Neural progenitor cell (in vitro differentiated cells): ENCODE measurements around the gene CMPK1. TPM values are rescaled to one million over a fixed set of nuclear protein-coding genes. Genes with fewer than 3 reads are reported as not detected.

Source experiments
- DNase-seq: peaks from one replicate; pipeline ENCODE4 v3.0.0-alpha.2; 2016; ENCODE audit warnings: low spot score
- H2AFZ ChIP-seq: fragments of 200-600 bp; sonication (generic); replicated peaks from 2 replicates; pipeline ENCODE4 v1.6.1; 2016; ENCODE audit warnings: antibody characterized with exemption
- H3F3A ChIP-seq: fragments of 200-600 bp; sonication (generic); 2 replicates; pipeline ENCODE4 v1.6.1; 2016; ENCODE audit warnings: antibody characterized with exemption, low read depth
- H3K27ac ChIP-seq: fragments of 200-600 bp; sonication (generic); 2 replicates; pipeline ENCODE4 v1.5.1; 2016; ENCODE audit warnings: mild to moderate bottlenecking
- H3K27me3 ChIP-seq: fragments of 200-600 bp; sonication (generic); 2 replicates; pipeline ENCODE4 v1.6.1; 2016; ENCODE audit warnings: mild to moderate bottlenecking, moderate library complexity
- H3K36me3 ChIP-seq: fragments of 200-600 bp; sonication (generic); 2 replicates; pipeline ENCODE4 v1.5.1; 2016
- H3K4me1 ChIP-seq: fragments of 200-600 bp; sonication (generic); 2 replicates; pipeline ENCODE4 v1.6.1; 2016; ENCODE audit warnings: mixed run types
- H3K4me2 ChIP-seq: fragments of 200-600 bp; sonication (generic); 2 replicates; pipeline ENCODE4 v1.6.1; 2016
- H3K4me3 ChIP-seq: fragments of 200-600 bp; sonication (generic); 2 replicates; pipeline ENCODE4 v1.5.1; 2016
- H3K79me2 ChIP-seq: fragments of 200-600 bp; sonication (generic); 2 replicates; pipeline ENCODE4 v1.6.1; 2016; ENCODE audit warnings: low read depth
- H3K9ac ChIP-seq: fragments of 200-600 bp; sonication (generic); 2 replicates; pipeline ENCODE4 v1.6.1; 2016
- H3K9me3 ChIP-seq: fragments of 200-600 bp; sonication (generic); 2 replicates; pipeline ENCODE4 v1.5.1; 2016; ENCODE audit warnings: low read depth
- H4K20me1 ChIP-seq: fragments of 200-600 bp; sonication (generic); 2 replicates; pipeline ENCODE4 v1.6.1; 2016; ENCODE audit warnings: low read depth
- H3K27ac Mint-ChIP-seq: 3 replicates; pipeline ENCODE4 v1.8.0; 2021; ENCODE audit warnings: mixed read lengths
- H3K27me3 Mint-ChIP-seq: 2 replicates; pipeline ENCODE4 v1.8.0; 2022; ENCODE audit warnings: low read depth, mild to moderate bottlenecking, inconsistent platforms, moderate library complexity, mixed read lengths; ENCODE audit not compliant: insufficient read depth
- H3K36me3 Mint-ChIP-seq: 3 replicates; pipeline ENCODE4 v1.8.0; 2021; ENCODE audit warnings: mixed read lengths
- H3K4me1 Mint-ChIP-seq: 3 replicates; pipeline ENCODE4 v1.8.0; 2021; ENCODE audit warnings: mixed read lengths
- H3K4me3 Mint-ChIP-seq: 3 replicates; pipeline ENCODE4 v1.8.0; 2021; ENCODE audit warnings: mild to moderate bottlenecking, moderate library complexity, mixed read lengths
- H3K9me3 Mint-ChIP-seq: 3 replicates; pipeline ENCODE4 v1.8.0; 2020; ENCODE audit warnings: mixed read lengths
- EZH2 ChIP-seq: fragments of 200-600 bp; sonication (generic); IDR thresholded peaks from 2 replicates; pipeline ENCODE4 v1.6.1; 2017; ENCODE audit warnings: antibody characterized with exemption, mild to moderate bottlenecking, moderate library complexity
- EZH2phosphoT487 ChIP-seq: fragments of 200-600 bp; sonication (generic); IDR thresholded peaks from 2 replicates; pipeline ENCODE4 v1.6.1; 2017; ENCODE audit warnings: antibody characterized with exemption
- total RNA-seq: library from RNA; depleted of rRNA; stranded (reverse); fragments of >200 nt; gene quantifications from 2 replicates; pipeline ENCODE4 v1.2.3, GENCODE V29; 2015; ENCODE audit warnings: low replicate concordance
- TF ChIP-seq, protein P1 (sequence below): fragments of 200-600 bp; sonication (generic); IDR thresholded peaks from 2 replicates; pipeline ENCODE4 v1.5.1; 2017; ENCODE audit warnings: antibody characterized with exemption, mild to moderate bottlenecking

The CMPK1 gene
- total RNA-seq, 1 donor from 2014 or later = 68.0 TPM

DNA sequence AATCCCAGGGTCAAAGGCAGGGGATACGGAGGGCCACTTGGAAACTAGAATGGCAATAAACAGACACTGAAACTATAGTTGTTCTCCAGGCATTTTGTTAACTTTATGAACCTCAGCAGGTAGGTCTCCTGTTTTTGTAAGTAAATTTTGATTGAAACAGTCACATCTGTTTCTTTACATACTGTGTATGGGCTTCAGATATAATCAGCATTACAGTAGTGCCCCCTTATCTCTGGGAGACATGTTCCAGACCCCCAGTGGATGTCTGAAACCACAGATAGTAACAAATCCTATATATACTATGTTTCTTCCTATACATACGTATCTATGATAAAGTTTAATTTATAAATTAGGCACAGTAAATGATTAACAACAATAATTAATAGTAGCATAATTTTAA is 31.1 kb upstream of the CMPK1 start:
- Histone ChIP-seq H4K20me1 (peaks cover under 1% of the 10 kb centered on the region), H3K27me3 (no peaks in the 10 kb centered on the region), H3K36me3 (peaks cover 37% of the 10 kb centered on the region), H3K4me1 (no peaks in the 10 kb centered on the region), H3K9ac (no peak overlapping the region), H3K79me2 (peaks cover 14% of the 10 kb centered on the region), H3K4me3 (no peak overlapping the region), H3K9me3 (no peaks in the 10 kb centered on the region), H3K27ac (no peak overlapping the region), H3F3A (peaks cover 4% of the 10 kb centered on the region), H3K4me2 (no peak overlapping the region), H2AFZ (no peak overlapping the region)
- DNase-seq = no peak
- Mint-ChIP-seq H3K4me3 (no peak overlapping the region), H3K27me3 (no peaks in the 10 kb centered on the region), H3K27ac (no peak overlapping the region), H3K9me3 (no peaks in the 10 kb centered on the region), H3K4me1 (no peaks in the 10 kb centered on the region), H3K36me3 (peaks cover 21% of the 10 kb centered on the region)
- TF ChIP-seq EZH2phosphoT487 (no peak), EZH2 (no peak)
- TF ChIP-seq, protein P1, sequence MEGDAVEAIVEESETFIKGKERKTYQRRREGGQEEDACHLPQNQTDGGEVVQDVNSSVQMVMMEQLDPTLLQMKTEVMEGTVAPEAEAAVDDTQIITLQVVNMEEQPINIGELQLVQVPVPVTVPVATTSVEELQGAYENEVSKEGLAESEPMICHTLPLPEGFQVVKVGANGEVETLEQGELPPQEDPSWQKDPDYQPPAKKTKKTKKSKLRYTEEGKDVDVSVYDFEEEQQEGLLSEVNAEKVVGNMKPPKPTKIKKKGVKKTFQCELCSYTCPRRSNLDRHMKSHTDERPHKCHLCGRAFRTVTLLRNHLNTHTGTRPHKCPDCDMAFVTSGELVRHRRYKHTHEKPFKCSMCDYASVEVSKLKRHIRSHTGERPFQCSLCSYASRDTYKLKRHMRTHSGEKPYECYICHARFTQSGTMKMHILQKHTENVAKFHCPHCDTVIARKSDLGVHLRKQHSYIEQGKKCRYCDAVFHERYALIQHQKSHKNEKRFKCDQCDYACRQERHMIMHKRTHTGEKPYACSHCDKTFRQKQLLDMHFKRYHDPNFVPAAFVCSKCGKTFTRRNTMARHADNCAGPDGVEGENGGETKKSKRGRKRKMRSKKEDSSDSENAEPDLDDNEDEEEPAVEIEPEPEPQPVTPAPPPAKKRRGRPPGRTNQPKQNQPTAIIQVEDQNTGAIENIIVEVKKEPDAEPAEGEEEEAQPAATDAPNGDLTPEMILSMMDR = no peak

DNA sequence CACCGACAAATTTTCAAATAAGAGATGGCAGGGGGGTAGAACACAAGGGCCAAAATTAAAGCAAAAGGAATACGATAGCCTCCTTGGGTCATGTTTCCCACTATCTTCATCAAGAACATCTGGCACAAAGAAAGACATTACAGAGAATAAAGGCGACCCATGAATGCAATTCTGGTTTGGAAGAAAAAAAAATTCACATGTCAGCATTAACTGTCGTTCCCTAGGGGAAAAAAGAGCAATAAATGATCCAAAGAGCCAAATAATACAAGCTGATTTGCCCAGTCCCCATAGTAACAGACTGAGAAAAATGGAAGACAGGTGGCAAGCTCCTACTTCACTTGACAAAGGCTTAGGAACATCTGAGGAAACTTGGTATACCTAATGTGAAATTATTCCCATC is 24.2 kb upstream of the CMPK1 start:
- Mint-ChIP-seq H3K4me3 (no peak overlapping the region), H3K36me3 (peaks cover 9% of the 10 kb centered on the region), H3K27ac (no peak overlapping the region), H3K4me1 (peaks cover 11% of the 10 kb centered on the region), H3K27me3 (peaks cover 3% of the 10 kb centered on the region), H3K9me3 (no peaks in the 10 kb centered on the region)
- no peak overlapping the region for H3K4me2 ChIP-seq
- H4K20me1 ChIP-seq = peaks cover 6% of the 10 kb centered on the region
- H3K4me1 ChIP-seq = peaks cover 8% of the 10 kb centered on the region
- H3K9ac ChIP-seq = no peak overlapping the region
- no peaks in the 10 kb centered on the region for H3K9me3 ChIP-seq
- peaks cover 8% of the 10 kb centered on the region for H3F3A ChIP-seq
- H3K27ac ChIP-seq = no peak overlapping the region
- peaks cover 72% of the 10 kb centered on the region for H3K79me2 ChIP-seq
- TF ChIP-seq EZH2 (no peak), EZH2phosphoT487 (no peak)
- TF ChIP-seq, protein P1 = no peak
- H3K27me3 ChIP-seq = no peaks in the 10 kb centered on the region
- no peak for DNase-seq
- H3K4me3 ChIP-seq = no peak overlapping the region
- H3K36me3 ChIP-seq = peaks cover 8% of the 10 kb centered on the region
- no peak overlapping the region for H2AFZ ChIP-seq

DNA sequence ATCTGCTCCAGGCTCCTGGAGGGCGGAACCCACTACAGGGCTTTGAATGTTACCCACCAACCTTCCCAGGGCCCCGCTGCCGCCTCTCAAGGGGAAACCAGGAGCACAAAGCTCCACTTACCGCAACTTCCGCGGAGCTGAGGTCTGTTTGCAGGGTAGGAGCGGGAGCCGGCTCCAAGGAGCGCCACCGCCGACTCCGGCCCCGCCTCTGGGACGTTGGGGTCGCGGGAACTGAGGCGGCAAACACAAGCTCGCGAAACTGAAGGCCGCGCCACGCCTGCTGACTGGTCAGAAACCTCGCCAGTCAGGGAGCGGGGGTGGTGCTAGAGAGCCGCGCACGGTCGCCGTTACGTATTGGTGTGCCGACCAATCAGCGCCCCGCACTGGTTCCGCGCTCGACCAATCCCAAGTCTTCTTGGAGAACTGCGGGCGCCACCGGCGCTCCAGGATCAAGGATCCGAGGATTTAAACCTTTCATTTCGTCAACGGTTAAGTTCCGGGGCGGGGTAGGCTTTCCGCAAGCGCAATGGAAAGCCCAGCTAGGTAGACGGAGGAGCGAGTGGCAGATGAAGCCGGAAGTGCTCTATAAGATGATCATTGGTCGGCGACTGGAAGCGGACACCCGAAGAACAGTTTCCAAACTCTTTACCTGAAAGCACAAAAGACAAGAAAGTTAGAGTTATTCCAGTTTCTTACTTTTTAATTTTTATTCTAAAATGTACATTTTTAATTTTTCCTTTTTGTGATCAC is 19.5 kb upstream of the CMPK1 start, which contains the start of gene STIL:
Gene STIL, minus strand, starts transcription at position 233 of the 750 bp plus-strand sequence. CDS start 3,828 bp downstream, outside the sequence.
- Histone ChIP-seq H3K9ac (peak within 1 kb of the TSS; percentile 84), H4K20me1 (peaks cover 6% of the 10 kb centered on the region), H3K9me3 (no peaks in the 10 kb centered on the region), H2AFZ (peak within 1 kb of the TSS; percentile 64), H3K36me3 (peaks cover 4% of the 10 kb centered on the region), H3K79me2 (peaks cover 47% of the 10 kb centered on the region), H3K27me3 (no peaks in the 10 kb centered on the region), H3K4me1 (peaks cover 8% of the 10 kb centered on the region), H3K4me2 (peak within 1 kb of the TSS; percentile 78), H3F3A (peaks cover 11% of the 10 kb centered on the region), H3K4me3 (peak within 1 kb of the TSS; percentile 80), H3K27ac (peak within 1 kb of the TSS; percentile 79)
- Mint-ChIP-seq H3K27me3 (peaks cover 3% of the 10 kb centered on the region), H3K9me3 (no peaks in the 10 kb centered on the region), H3K36me3 (peaks cover 5% of the 10 kb centered on the region), H3K4me1 (peaks cover 11% of the 10 kb centered on the region), H3K4me3 (peak within 1 kb of the TSS; percentile 95), H3K27ac (peak within 1 kb of the TSS; percentile 95)
- TF ChIP-seq EZH2 (no peak), EZH2phosphoT487 (no peak)
- TF ChIP-seq, protein P1 = no peak
- peak; percentile 100 for DNase-seq
